WERI-Rb-1 (cell line): Measurements from ENCODE around the gene FBXW11.

ENCODE experiments used
- DNase-seq: peaks from one replicate; pipeline ENCODE4 v3.0.0-alpha.2; 2020
- H3K27ac ChIP-seq: fragments of 250-450 bp; sonication (Bioruptor Pico); 2 replicates; pipeline ENCODE4 v1.5.1; 2020; ENCODE audit warnings: mild to moderate bottlenecking, moderate library complexity
- H3K27me3 ChIP-seq: fragments of 250-450 bp; sonication (Bioruptor Pico); 2 replicates; pipeline ENCODE4 v1.5.1; 2021; ENCODE audit warnings: mild to moderate bottlenecking, low read depth, moderate library complexity; ENCODE audit not compliant: insufficient read depth, severe bottlenecking
- H3K36me3 ChIP-seq: fragments of 250-450 bp; sonication (Bioruptor Pico); 2 replicates; pipeline ENCODE4 v1.5.1; 2020; ENCODE audit warnings: mild to moderate bottlenecking, moderate library complexity
- H3K4me3 ChIP-seq: 2 replicates; pipeline ENCODE4 v1.5.1; 2011; ENCODE audit warnings: low read depth, mild to moderate bottlenecking, control low read depth, low read length
- H3K9me3 ChIP-seq: fragments of 250-450 bp; sonication (Bioruptor Pico); 2 replicates; pipeline ENCODE4 v1.5.1; 2021; ENCODE audit warnings: mild to moderate bottlenecking, moderate library complexity; ENCODE audit not compliant: severe bottlenecking
- CTCF ChIP-seq: IDR thresholded peaks from 2 replicates; pipeline ENCODE4 v1.5.1; 2011; ENCODE audit warnings: low read depth, mild to moderate bottlenecking, control low read depth, inconsistent platforms, low read length

The FBXW11 gene

GRCh38 chr5:171867786-171868185, 138.7 kb downstream of the FBXW11 start:
- Histone ChIP-seq H3K27me3 (no peaks in the 10 kb centered on the region), H3K9me3 (no peaks in the 10 kb centered on the region), H3K36me3 (peaks cover 26% of the 10 kb centered on the region), H3K4me3 (no peak overlapping the region), H3K27ac (no peak overlapping the region)
- no peak for DNase-seq
- no peak for TF ChIP-seq CTCF

GRCh38 chr5:171865471-171865870, 141.0 kb downstream of the FBXW11 start:
- no peak for TF ChIP-seq CTCF
- H3K27ac ChIP-seq, result no peak overlapping the region

DNA sequence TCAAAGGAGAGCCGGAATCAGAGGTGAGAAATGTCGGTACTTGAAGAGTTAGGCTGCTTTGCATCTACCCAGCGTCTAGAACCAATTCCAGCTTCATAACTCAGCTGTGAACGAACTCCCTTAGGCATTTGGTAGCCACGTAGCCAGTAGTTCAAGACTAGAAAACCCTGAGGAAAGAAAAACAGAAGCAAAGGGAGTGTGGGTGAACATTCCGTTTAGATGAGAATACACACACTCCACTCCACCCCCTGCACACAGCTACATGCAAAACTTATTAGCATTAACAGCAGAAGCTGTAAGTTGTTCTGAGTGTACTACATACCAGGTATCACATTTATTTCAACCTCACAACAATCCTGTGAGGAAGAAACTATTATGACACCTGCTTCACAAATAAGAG, 142.5 kb downstream of the FBXW11 start:
- H3K4me3 ChIP-seq, result no peak overlapping the region
- no peaks in the 10 kb centered on the region for H3K9me3 ChIP-seq
- no peak overlapping the region for H3K27ac ChIP-seq
- no peak for DNase-seq
- H3K36me3 ChIP-seq, result peaks cover 16% of the 10 kb centered on the region
- TF ChIP-seq CTCF, result no peak
- H3K27me3 ChIP-seq, result no peaks in the 10 kb centered on the region

More at GRCh38 chr5:171865471-171865870, 141.0 kb downstream of the FBXW11 start:
- Histone ChIP-seq H3K36me3 (peaks cover 26% of the 10 kb centered on the region), H3K27me3 (no peaks in the 10 kb centered on the region), H3K9me3 (no peaks in the 10 kb centered on the region), H3K4me3 (no peak overlapping the region)
- DNase-seq, result no peak

DNA sequence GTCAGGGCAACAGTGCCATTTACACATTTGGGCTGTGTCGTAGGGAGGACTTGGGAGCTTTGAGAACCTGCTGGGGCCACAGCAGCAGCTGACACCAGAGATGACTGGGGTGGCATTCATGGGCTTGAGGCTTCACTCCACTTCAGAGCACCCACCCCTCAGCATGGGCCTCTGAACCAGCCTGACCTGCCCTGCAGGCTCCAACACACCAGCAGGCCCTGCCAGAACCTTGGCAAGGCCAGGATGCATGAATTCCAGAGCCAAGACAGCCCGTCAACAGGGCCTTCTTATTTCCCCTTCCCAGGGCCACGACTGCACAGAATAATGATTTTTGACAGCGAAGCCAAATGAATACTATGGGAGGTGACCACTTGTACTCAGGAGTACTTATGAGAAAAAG, 143.8 kb downstream of the FBXW11 start:
- Histone ChIP-seq H3K36me3 (peaks cover 2% of the 10 kb centered on the region), H3K27me3 (no peaks in the 10 kb centered on the region), H3K4me3 (no peak overlapping the region), H3K27ac (no peak overlapping the region), H3K9me3 (no peaks in the 10 kb centered on the region)
- DNase-seq, result no peak
- TF ChIP-seq CTCF, result no peak

- no peaks in the 10 kb centered on the region for H3K27me3 ChIP-seq
- no peak for DNase-seq
- H3K36me3 ChIP-seq, result peaks cover 2% of the 10 kb centered on the region
- no peaks in the 10 kb centered on the region for H3K9me3 ChIP-seq
- no peak overlapping the region for H3K4me3 ChIP-seq
- H3K27ac ChIP-seq, result no peak overlapping the region
- no peak for TF ChIP-seq CTCF
Observed at GRCh38 chr5:171861381-171861780, 145.1 kb downstream of the FBXW11 start.

GRCh38 chr5:171858303-171858702, 148.1 kb downstream of the FBXW11 start:
- H3K4me3 ChIP-seq, result no peak overlapping the region
- DNase-seq, result no peak
- no peaks in the 10 kb centered on the region for H3K27me3 ChIP-seq
- H3K36me3 ChIP-seq, result no peaks in the 10 kb centered on the region; the same call in 1 of the 2 replicates
- no peak overlapping the region for H3K27ac ChIP-seq
- TF ChIP-seq CTCF, result peak; percentile 67
- H3K9me3 ChIP-seq, result no peaks in the 10 kb centered on the region
